Measurements from ENCODE around the gene INPP4B.

INPP4B gene

GRCh38 chr4:142095886-142096605, 750.1 kb downstream of the INPP4B start:
- H3K4me3 ChIP-seq (ENCODE audit: low read depth, low read length, poor library complexity, severe bottlenecking): no peak overlapping the region
- H3K4me2 ChIP-seq (ENCODE audit: low read length): no peak overlapping the region
- no peaks in the 10 kb centered on the region for H3K27me3 ChIP-seq (ENCODE audit: insufficient read depth, low read length)

GRCh38 chr4:142092941-142093340, 753.2 kb downstream of the INPP4B start:
- no peaks in the 10 kb centered on the region for H3K79me2 ChIP-seq (ENCODE audit: insufficient read depth, low read length)
- no peaks in the 10 kb centered on the region for H3K36me3 ChIP-seq (ENCODE audit: insufficient read depth, low read length)
- no peak for TF ChIP-seq CTCF (IDR thresholded peaks at IDR 0.05; ENCODE audit: low read length)
- no peak for TF ChIP-seq EZH2 (IDR thresholded peaks at IDR 0.05; ENCODE audit: borderline replicate concordance, low read length)
- H3K4me1 ChIP-seq (ENCODE audit: insufficient read depth, low read length, severe bottlenecking): no peaks in the 10 kb centered on the region
- H3K27ac ChIP-seq (ENCODE audit: low read depth, low read length, poor library complexity, severe bottlenecking): no peak overlapping the region
- no peaks in the 10 kb centered on the region for H3K9me2 ChIP-seq (ENCODE audit: low read depth, low read length)
- H4K20me1 ChIP-seq (ENCODE audit: insufficient read depth, low read length): no peaks in the 10 kb centered on the region
- H3K9me3 ChIP-seq (ENCODE audit: low read length): no peaks in the 10 kb centered on the region
- H3K4me3 ChIP-seq (ENCODE audit: low read depth, low read length, poor library complexity, severe bottlenecking): no peak overlapping the region
- no peak overlapping the region for H3K9ac ChIP-seq (ENCODE audit: low read length)
- H3K4me2 ChIP-seq (ENCODE audit: low read length): no peak overlapping the region
- no peak overlapping the region for H2AFZ ChIP-seq (ENCODE audit: low read length)
- H3F3A ChIP-seq (ENCODE audit: insufficient read depth, low read length): no peaks in the 10 kb centered on the region
- no peaks in the 10 kb centered on the region for H3K27me3 ChIP-seq (ENCODE audit: insufficient read depth, low read length)

More at GRCh38 chr4:142095886-142096605, 750.1 kb downstream of the INPP4B start:
- H3K36me3 ChIP-seq (ENCODE audit: insufficient read depth, low read length): no peaks in the 10 kb centered on the region
- H2AFZ ChIP-seq (ENCODE audit: low read length): no peak overlapping the region
- H3K79me2 ChIP-seq (ENCODE audit: insufficient read depth, low read length): no peaks in the 10 kb centered on the region
- H3K4me1 ChIP-seq (ENCODE audit: insufficient read depth, low read length, severe bottlenecking): no peaks in the 10 kb centered on the region
- no peaks in the 10 kb centered on the region for H4K20me1 ChIP-seq (ENCODE audit: insufficient read depth, low read length)
- no peaks in the 10 kb centered on the region for H3K9me3 ChIP-seq (ENCODE audit: low read length)
- H3F3A ChIP-seq (ENCODE audit: insufficient read depth, low read length): no peaks in the 10 kb centered on the region
- H3K27ac ChIP-seq (ENCODE audit: low read depth, low read length, poor library complexity, severe bottlenecking): no peak overlapping the region
- no peaks in the 10 kb centered on the region for H3K9me2 ChIP-seq (ENCODE audit: low read depth, low read length)
- H3K9ac ChIP-seq (ENCODE audit: low read length): no peak overlapping the region
- TF ChIP-seq CTCF (IDR thresholded peaks at IDR 0.05; ENCODE audit: low read length): no peak
- no peak for TF ChIP-seq EZH2 (IDR thresholded peaks at IDR 0.05; ENCODE audit: borderline replicate concordance, low read length)

- H3K9me3 ChIP-seq (ENCODE audit: low read length): no peaks in the 10 kb centered on the region
- no peak overlapping the region for H3K27ac ChIP-seq (ENCODE audit: low read depth, low read length, poor library complexity, severe bottlenecking)
- no peaks in the 10 kb centered on the region for H3K36me3 ChIP-seq (ENCODE audit: insufficient read depth, low read length)
- no peak overlapping the region for H3K4me3 ChIP-seq (ENCODE audit: low read depth, low read length, poor library complexity, severe bottlenecking)
- no peaks in the 10 kb centered on the region for H3K79me2 ChIP-seq (ENCODE audit: insufficient read depth, low read length)
- no peaks in the 10 kb centered on the region for H3K4me1 ChIP-seq (ENCODE audit: insufficient read depth, low read length, severe bottlenecking)
- no peak overlapping the region for H2AFZ ChIP-seq (ENCODE audit: low read length)
- no peaks in the 10 kb centered on the region for H3F3A ChIP-seq (ENCODE audit: insufficient read depth, low read length)
- no peaks in the 10 kb centered on the region for H4K20me1 ChIP-seq (ENCODE audit: insufficient read depth, low read length)
- no peaks in the 10 kb centered on the region for H3K9me2 ChIP-seq (ENCODE audit: low read depth, low read length)
- no peaks in the 10 kb centered on the region for H3K27me3 ChIP-seq (ENCODE audit: insufficient read depth, low read length)
- H3K4me2 ChIP-seq (ENCODE audit: low read length): no peak overlapping the region
- TF ChIP-seq CTCF (IDR thresholded peaks at IDR 0.05; ENCODE audit: low read length) (no peak), EZH2 (IDR thresholded peaks at IDR 0.05; ENCODE audit: borderline replicate concordance, low read length) (no peak)
- H3K9ac ChIP-seq (ENCODE audit: low read length): no peak overlapping the region
These were observed 754.4 kb downstream of the INPP4B start for GRCh38 chr4:142091691-142092182.
